Measurements from ENCODE around the gene PPM1A.

Gene PPM1A

GRCh38 chr14:60277605-60278190, 28.7 kb downstream of the PPM1A start:
- no peak overlapping the region for H3K27ac ChIP-seq
- TF ChIP-seq ZFX (IDR thresholded peaks at IDR 0.05) = no peak
- no peak for TF ChIP-seq CTCF (conservative IDR thresholded peaks at IDR 0.05)

- no peak overlapping the region for H3K27ac ChIP-seq
- TF ChIP-seq CTCF (conservative IDR thresholded peaks at IDR 0.05) = no peak
- no peak for TF ChIP-seq ZFX (IDR thresholded peaks at IDR 0.05)
These were observed 29.3 kb downstream of the PPM1A start for GRCh38 chr14:60278350-60278749.

DNA sequence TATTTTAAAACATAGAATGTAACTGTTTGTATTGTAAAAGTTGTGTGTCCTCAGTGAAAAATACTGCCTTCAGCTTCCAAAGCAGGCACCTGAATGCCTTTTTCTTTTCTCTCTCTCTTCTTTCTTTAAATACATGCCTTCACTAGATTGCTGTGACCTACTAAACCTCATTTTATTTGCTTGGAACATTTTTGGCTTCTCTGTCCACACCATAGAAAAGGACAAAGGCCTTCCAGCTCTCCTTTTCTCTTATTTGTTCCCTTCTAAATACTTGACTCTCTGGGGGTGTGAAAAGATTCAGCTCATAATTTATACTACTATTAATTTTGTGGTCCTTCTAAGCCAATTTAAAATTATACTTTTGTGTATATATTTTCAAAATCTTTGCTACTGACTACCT, 38.4 kb downstream of the PPM1A start:
- no peak for TF ChIP-seq ZFX (IDR thresholded peaks at IDR 0.05)
- no peak for TF ChIP-seq CTCF (conservative IDR thresholded peaks at IDR 0.05)
- H3K27ac ChIP-seq = no peak overlapping the region

DNA sequence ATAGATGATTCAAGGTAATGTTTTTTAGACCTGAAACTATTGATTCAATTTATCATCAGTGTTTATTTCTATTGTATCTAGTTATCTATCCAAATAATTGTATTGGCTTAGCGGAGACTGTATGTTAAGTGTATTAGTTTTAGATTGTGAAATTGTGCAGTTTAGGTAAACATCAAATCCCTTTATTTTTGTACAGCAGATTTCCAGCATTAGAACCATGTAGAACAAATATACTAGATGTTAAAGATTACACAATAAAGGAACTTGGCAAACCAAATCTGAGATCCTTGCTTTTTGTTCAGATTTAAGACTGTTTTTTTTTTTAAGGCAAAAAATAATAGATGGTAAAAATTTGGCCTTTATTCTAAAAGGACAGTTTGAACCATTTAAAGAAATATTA, 39.3 kb downstream of the PPM1A start:
- no peak overlapping the region for H3K27ac ChIP-seq
- no peak for TF ChIP-seq ZFX (IDR thresholded peaks at IDR 0.05)

DNA sequence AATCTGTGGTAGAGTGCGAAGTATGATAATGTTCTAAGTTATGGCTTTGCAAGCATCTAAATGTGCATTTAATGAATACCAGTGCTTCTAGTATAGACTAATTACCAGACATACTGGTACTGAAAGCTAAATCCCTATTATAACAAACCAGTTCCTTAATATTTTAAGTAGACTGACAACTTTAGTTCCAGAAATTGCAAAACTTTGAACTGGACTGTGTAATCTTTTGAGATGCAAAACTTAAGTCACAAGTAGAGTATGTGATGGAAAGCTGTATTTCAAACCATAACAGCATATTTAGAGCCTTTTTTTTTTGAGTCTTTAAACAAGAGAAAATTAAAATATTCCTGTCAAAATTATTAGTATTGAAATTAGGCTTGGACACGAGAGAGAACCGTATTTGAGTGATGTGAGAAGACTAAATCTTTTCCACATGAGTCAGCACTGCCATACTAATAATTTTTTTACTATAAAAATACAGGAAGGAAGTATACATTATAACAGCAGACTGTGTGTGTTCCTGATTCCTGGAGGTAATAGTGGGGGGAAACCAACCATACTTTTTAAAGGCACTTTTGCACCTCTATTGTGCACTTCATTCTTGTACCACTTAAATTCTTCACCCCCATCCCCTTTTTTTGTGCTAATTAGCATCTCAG, 45.5 kb downstream of the PPM1A start:
- no peak for TF ChIP-seq ZFX (IDR thresholded peaks at IDR 0.05)
- no peak for TF ChIP-seq CTCF (conservative IDR thresholded peaks at IDR 0.05)
- H3K27ac ChIP-seq = no peak overlapping the region

DNA sequence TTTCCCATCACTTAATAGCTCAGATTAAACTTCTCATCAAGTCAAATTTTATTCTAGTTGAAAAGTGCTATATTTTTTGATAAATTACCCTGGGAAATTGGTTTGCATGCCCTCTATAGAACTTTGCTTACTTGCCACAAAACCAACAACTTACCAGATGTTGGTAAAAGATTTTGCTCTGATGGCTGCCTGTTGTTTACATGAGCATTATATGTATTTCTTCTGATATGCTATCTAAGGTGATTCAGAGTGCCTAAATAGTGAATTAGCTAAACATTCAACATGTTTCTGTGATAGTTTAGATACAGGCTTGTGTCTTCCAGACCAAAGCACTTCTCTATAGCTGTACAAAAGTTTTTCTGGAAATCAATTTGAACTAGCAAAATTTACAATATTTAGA, 51.0 kb downstream of the PPM1A start:
- no peak for TF ChIP-seq ZFX (IDR thresholded peaks at IDR 0.05)
- no peak for TF ChIP-seq CTCF (conservative IDR thresholded peaks at IDR 0.05)
- H3K27ac ChIP-seq = no peak overlapping the region

GRCh38 chr14:60301685-60302084, 52.7 kb downstream of the PPM1A start:
- no peak overlapping the region for H3K27ac ChIP-seq
- TF ChIP-seq CTCF (conservative IDR thresholded peaks at IDR 0.05) (no peak), ZFX (IDR thresholded peaks at IDR 0.05) (no peak)

- no peak overlapping the region for H3K27ac ChIP-seq
- TF ChIP-seq CTCF (conservative IDR thresholded peaks at IDR 0.05) (no peak), ZFX (IDR thresholded peaks at IDR 0.05) (no peak)
These were observed 53.6 kb downstream of the PPM1A start for GRCh38 chr14:60302663-60303062.
